NCI-H2081 (cell line): Measurements from ENCODE around the gene ATP9A.

ENCODE experiments used
- DNase-seq, 2 experiments: peaks; one replicate each; lab custom pipeline; 2025; lab: John Stamatoyannopoulos, UW

ATP9A gene

DNA sequence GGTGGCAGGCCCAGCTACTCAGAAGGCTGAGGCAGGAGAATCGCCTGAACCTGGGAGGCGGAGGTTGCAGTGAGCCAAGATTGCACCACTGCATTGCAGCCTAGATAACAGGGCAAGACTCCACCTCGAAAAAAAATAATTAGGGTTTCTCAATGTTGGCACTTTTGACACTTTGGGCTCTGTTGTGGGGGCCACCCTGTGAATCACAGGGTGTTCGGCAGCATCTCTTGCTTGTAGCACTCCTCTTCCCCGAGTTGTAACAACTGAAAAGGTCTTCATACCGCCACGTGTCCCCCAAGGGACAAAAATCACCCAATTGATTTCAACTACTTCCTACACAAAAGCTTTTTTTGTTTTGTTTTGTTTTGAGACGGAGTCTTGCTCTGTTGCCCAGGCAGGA, 172.4 kb downstream of the ATP9A start:
- DNase-seq = no peak

- peak; percentile 86 to 90 for DNase-seq
These were observed 173.1 kb downstream of the ATP9A start for GRCh38 chr20:51595058-51595532.

DNA sequence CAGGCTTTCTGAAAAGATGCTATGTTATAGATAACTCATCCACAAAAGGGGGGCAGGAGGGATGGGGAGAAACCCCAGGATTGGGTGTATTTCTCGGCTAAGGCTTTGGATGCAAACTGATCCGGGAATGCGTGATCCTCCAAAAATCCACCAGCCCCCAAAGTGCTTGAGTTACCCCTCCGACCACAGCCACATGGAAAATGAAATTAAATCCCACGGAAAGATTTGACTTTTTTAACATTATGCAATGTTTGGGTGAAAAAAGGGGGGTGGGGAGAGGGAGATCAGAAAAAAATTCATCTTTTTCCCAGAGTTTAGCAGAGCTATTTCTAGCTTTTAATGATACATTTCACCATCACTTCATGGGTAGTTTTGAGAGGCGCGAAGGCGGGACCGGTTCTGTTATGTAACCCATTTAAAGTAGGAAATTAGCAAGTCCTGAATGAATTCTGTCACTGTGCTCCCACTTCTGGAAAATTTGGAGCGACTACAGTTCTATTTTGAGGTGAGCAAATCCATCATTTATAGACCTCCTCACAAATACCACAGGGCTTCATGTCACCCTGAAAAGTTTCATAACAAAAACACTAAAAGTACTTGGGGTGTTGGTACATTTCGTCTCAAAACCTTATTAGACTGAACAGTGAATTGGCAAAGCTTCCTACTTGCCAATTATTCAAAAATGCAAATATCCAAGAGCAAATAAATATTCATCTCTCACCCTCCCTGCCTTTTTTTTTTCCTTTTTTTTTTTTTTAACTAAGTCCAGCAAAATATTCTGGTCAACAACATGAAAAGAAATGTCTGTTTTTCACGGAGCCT, 173.7 kb downstream of the ATP9A start:
- no peak for DNase-seq

GRCh38 chr20:51593584-51593983, 174.6 kb downstream of the ATP9A start:
- DNase-seq = no peak

- DNase-seq = no peak
These were observed 175.6 kb downstream of the ATP9A start for GRCh38 chr20:51592564-51592963.

GRCh38 chr20:51591871-51592270, 176.3 kb downstream of the ATP9A start:
- no peak for DNase-seq

GRCh38 chr20:51588762-51589161, 179.4 kb downstream of the ATP9A start:
- no peak for DNase-seq

- DNase-seq = no peak
These were observed 181.0 kb downstream of the ATP9A start for GRCh38 chr20:51587145-51587544.

GRCh38 chr20:51586005-51586440, 182.2 kb downstream of the ATP9A start:
- no peak for DNase-seq

- DNase-seq = no peak
These were observed 183.0 kb downstream of the ATP9A start for GRCh38 chr20:51585148-51585547.

DNA sequence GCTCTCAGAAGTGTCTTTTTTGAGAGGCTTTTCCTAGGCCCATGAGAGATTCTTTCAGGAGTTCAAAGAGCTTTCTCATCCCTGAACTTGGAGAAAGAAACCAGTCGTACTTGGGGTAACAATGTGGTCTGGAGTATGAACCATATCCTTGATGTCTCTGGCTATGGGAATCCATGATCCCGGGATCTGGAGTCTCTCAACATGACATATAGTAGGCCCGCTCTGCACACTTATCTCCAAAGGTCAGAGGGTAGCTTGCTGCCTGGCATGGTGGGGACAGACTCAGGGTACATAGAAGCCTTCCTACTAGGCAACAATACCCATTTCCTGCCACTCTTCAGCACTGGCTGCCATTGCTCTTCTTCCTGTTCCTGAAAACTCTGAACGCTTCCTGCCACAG, 183.5 kb downstream of the ATP9A start:
- no peak for DNase-seq

DNA sequence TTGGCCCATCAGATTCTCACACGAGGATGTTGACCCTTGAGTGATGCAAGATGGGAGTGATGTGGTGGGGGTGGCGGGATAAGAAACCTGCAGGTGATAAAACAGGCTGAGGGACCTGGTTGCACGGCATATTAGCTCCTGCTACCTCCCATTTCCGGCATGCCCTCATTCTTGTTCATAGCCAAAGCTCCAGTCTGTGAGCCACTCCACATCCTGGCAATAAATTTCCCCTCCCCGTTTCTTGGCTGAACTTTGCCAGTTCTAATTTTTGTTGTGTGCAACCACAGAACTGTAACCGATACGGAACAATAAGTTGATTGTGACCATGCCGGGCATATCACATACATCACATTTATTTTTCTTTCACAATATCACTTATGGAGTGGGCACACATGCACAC, 184.1 kb downstream of the ATP9A start:
- DNase-seq = no peak

DNA sequence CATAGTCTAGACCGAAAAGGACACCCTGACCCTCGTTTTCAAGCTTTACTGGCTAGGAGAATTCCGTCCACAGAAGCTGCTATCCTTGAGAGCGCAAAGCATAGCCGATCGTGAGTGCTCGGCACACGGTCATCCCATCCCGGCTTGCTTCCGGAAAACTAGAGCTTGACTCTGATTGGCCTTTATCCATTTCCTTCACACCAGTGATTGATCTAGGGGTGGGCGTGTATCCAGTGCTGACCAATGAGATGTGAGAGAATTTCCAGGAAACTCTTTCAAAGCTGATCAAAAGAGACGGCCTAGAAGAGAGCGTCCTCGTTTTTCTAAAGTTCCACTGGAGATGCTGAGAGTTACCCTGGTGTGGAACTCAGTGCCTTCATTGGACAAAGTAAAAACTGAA, 184.7 kb downstream of the ATP9A start:
- DNase-seq = peak; percentile 64 to 89

DNA sequence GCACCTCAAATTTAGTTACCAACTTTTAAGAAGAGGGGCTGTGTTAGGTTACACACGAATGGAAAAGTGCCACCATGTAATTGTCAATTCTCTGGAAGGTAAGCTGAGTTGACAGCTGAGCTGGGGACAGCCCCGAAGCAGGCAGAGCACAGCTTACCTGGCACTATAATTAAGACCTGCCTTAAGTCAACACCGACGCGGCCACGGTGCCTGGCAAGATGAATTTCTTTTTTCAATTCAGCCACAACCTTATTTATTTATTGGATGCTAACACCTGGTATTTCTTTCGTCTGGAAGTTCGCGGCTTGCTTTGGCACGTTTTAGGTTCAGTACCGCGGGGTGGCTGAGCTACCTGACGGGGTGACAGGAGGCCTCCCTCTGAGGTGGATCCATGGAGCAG, 185.1 kb downstream of the ATP9A start:
- peak; percentile 55 to 80 for DNase-seq

DNA sequence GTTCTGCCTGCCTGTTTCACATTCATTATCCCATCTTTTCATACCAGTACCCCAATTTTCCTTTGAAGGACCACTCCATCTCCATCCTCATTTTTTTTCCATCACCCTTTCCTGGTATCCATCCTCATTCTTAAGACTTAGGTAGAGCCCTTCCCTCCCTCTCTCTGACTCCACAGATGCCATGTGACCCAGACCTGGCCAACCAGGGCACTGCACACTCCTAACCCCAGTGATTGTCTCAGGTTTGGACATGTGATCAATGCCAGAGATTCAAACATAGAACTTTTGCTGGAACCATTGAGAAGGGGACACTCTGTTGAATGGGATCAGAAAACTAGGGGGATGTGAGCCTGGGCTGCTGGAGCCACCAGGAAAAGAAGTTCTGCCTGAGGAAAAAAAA, 186.6 kb downstream of the ATP9A start:
- DNase-seq = no peak

- DNase-seq = no peak
These were observed 189.1 kb downstream of the ATP9A start for GRCh38 chr20:51579137-51579536.

DNA sequence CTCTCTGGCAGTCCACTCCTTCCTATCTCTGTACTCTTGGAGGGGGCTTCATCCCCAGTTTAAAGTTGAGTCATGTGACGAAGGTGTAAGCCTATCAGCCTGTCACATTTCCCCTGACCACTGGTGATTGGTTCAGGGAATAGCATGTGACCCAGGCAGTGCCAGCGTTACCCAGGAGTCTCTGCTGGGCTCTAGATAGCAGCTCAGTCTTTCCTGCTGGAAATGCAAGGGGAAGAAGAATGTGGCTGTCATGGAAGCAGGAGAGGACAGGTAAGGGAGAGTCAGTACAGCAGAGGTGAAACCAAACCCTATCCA, 190.1 kb downstream of the ATP9A start:
- no peak for DNase-seq

DNA sequence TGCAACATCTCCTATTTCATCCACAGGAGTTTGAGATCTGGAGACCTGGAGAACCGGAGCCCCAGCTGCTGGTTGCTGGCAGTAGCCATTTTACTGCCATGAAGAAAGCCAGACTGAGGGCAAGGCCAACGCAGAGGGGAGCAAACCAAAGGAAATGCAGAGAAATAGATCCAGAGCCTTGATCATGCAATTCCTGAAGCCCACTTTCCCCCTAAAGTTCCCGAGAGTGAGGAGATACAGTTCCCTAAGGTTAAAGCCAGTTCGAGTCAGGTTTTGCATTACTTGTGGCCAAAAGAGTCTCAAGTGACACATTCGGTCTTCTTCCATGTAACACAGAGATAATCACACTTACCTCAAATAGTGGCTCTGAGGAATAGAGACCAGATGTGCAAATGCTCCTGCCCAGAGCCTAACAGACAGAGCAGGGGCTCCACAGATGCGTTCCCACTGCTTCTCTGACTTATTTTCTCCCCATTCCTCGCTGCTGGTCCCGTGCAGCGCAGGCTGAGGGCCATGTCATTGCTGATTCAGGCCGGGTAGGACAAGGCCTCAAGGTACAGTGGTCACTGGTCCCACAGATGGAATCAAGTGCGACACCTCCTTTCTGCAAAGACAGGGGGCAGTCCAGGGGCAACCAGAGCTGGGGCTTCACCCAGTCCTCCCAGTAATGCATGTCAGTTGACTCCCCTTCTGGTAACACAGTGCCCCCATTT, 190.6 kb downstream of the ATP9A start:
- no peak for DNase-seq

DNA sequence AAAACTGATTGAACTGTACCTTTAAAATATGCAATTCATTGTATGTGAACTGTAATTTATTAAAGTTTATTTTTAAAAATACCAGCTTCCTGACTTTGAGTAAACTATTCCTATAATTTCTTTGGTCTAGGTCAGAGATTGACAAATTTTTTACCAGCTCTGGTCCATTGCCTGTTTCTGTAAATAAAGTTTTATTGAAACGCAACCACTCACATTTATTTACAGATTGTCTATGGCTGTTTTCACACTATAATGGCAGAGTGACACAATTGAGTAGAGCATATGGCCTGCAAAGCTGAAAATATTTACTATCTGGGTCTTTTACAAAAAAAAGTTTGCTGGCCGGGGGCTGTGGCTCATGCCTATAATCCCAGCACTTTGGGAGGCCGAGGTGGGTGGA, 192.7 kb downstream of the ATP9A start:
- DNase-seq = no peak

- no peak for DNase-seq
These were observed 193.7 kb downstream of the ATP9A start for GRCh38 chr20:51574248-51575033.

DNA sequence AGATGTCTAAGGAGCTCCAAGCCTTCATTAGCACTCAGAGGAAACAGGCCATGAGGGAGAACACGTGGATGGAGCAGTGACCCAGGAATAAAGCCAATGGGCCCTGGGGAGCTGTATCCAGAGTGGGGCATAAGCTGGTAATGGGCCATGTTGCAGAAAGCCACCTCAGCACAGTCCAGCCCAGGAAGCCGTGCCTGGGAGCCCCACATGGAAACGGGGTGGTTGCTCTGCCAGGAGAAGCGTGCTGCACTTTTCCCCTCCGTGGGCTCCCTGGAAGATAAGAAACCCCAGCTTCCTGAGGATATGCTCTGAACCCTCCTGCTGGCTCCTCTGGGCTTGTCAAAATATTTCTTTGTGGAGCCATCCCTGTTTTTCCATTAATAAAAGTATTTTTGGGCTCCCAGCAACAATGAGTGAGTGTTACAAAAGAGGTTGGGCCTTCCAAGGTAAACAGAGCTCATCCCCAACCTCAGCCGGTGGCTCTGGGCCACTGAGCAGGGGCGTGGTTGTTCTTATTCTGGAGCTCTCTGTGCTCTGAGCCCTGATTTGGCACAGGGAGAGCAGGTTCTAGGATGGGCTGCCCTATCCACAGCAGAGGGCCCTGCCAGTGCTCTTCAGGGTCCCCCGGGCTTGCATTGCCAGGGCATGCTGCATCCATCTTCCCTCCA, 194.5 kb downstream of the ATP9A start:
- no peak for DNase-seq

GRCh38 chr20:51571460-51571794, 196.8 kb downstream of the ATP9A start:
- no peak for DNase-seq
